ENCODE results near the gene NUDT3. TPM values are rescaled to one million over a fixed set of nuclear protein-coding genes. Genes with fewer than 3 reads are reported as not detected.
A peak's percentile ranks its signal among the peaks of the same experiment; 100 is the strongest.

NUDT3 gene
- polyA plus RNA-seq, 3 donors = 9.3 to 33.3 (median 10.9) TPM

DNA sequence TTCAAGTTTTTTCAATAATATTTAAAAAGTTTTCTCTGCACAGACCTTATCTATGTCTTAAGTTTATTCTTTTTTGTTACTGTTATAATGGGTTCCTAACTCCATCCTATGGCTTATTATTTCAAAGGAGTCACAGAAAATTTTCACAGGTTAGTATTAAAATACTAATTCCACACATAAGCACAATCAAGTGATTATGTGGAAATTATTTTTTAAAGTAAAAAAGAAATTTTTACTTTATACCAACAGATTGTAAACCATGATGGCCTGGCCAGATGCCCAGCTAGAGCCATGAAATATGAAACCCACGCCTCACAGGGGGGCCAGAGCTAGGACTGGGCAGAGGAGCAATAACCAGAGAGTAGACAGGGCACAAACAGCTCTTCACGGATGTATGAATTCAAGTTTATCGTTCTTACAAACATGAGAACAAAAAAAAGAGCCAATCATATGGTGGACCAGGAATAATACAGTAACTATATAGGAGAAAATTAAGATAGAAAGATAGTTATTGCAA is 34.0 kb downstream of the NUDT3 start:
- Histone ChIP-seq H3K27me3 (ENCODE audit: control insufficient read depth in 2 of 2, insufficient read depth in 2 of 2, low read length in 2 of 2) (no peaks in the 10 kb centered on the region), H3K79me2 (ENCODE audit: insufficient read depth, low read length) (peaks cover 99% of the 10 kb centered on the region), H3K9ac (ENCODE audit: insufficient read depth, low read length, poor library complexity, severe bottlenecking) (no peak overlapping the region), H3K9me3 (replicated peaks in 1 of 2; ENCODE audit: control insufficient read depth in 1 of 2, insufficient read depth in 1 of 2, low read length in 2 of 2) (no peaks in the 10 kb centered on the region), H2AFZ (ENCODE audit: insufficient read depth, low read depth, low read length, poor library complexity, severe bottlenecking) (no peak overlapping the region), H3K4me2 (replicated peaks; ENCODE audit: extremely low read depth, low read length, poor library complexity, severe bottlenecking) (no peak overlapping the region), H3K4me3 (replicated peaks in 1 of 3; ENCODE audit: low read depth in 2 of 3, low read length in 3 of 3) (no peak overlapping the region), H3K36me3 (replicated peaks in 1 of 2; ENCODE audit: control insufficient read depth in 1 of 2, insufficient read depth in 2 of 2, low read length in 2 of 2) (no peaks in the 10 kb centered on the region), H4K20me1 (ENCODE audit: insufficient read depth, low read length) (peaks cover 97% of the 10 kb centered on the region), H3K27ac (ENCODE audit: low read depth in 1 of 2, low read length in 2 of 2) (no peak overlapping the region), H3K4me1 (ENCODE audit: control insufficient read depth in 1 of 2, insufficient read depth in 2 of 2, low read length in 2 of 2) (peaks cover 3% of the 10 kb centered on the region in 2 donors)
- H3K27me3 Mint-ChIP-seq (ENCODE audit: low read depth in 3 of 3) = no peaks in the 10 kb centered on the region
- intact Hi-C loops (cut with micrococcal nuclease) = no loop called here
- TF ChIP-seq, protein P1, sequence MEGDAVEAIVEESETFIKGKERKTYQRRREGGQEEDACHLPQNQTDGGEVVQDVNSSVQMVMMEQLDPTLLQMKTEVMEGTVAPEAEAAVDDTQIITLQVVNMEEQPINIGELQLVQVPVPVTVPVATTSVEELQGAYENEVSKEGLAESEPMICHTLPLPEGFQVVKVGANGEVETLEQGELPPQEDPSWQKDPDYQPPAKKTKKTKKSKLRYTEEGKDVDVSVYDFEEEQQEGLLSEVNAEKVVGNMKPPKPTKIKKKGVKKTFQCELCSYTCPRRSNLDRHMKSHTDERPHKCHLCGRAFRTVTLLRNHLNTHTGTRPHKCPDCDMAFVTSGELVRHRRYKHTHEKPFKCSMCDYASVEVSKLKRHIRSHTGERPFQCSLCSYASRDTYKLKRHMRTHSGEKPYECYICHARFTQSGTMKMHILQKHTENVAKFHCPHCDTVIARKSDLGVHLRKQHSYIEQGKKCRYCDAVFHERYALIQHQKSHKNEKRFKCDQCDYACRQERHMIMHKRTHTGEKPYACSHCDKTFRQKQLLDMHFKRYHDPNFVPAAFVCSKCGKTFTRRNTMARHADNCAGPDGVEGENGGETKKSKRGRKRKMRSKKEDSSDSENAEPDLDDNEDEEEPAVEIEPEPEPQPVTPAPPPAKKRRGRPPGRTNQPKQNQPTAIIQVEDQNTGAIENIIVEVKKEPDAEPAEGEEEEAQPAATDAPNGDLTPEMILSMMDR (IDR thresholded peaks at IDR 0.05) = no peak
- no peak overlapping the region for H3K4me3 Mint-ChIP-seq
- DNase-seq = no peak
- H3K36me3 Mint-ChIP-seq = peaks cover under 1 to 7% of the 10 kb centered on the region in 2 donors
- no CpG with 5 or more reads among the region's 3 CpGs for WGBS (ENCODE audit: insufficient coverage)
- peaks cover 24% of the 10 kb centered on the region for H3K4me1 Mint-ChIP-seq
- peak overlapping the region in 2 of 7 donors; percentile 37 to 63 for H3K27ac Mint-ChIP-seq
- no peaks in the 10 kb centered on the region for H3K9me3 Mint-ChIP-seq

DNA sequence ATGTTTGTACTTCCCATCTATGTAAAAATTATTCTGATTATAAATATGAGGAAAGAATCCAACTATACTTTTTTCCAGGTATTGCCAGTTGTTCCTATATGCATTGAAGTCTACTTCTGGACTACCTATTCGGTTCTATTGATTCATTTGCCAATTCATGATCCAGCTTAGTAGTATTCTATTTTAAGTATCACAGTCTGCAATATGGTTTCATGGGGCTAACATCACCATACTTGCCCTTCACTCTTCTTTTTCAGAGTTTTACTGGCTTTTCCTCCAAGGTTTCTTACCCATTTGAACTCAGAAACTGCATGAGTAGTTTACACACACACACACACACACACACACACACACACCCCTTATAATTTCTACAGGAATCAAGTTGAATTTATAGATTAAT is 34.5 kb downstream of the NUDT3 start:
- Mint-ChIP-seq H3K4me1 (peaks cover 23% of the 10 kb centered on the region), H3K27ac (no peak overlapping the region), H3K4me3 (no peak overlapping the region), H3K36me3 (peaks cover 0 to 7% of the 10 kb centered on the region in 2 donors), H3K9me3 (no peaks in the 10 kb centered on the region), H3K27me3 (ENCODE audit: low read depth in 3 of 3) (no peaks in the 10 kb centered on the region)
- Histone ChIP-seq H3K4me1 (ENCODE audit: control insufficient read depth in 1 of 2, insufficient read depth in 2 of 2, low read length in 2 of 2) (peaks cover 0 to 2% of the 10 kb centered on the region in 2 donors), H3K36me3 (replicated peaks in 1 of 2; ENCODE audit: control insufficient read depth in 1 of 2, insufficient read depth in 2 of 2, low read length in 2 of 2) (no peaks in the 10 kb centered on the region), H2AFZ (ENCODE audit: insufficient read depth, low read depth, low read length, poor library complexity, severe bottlenecking) (no peak overlapping the region), H3K9me3 (replicated peaks in 1 of 2; ENCODE audit: control insufficient read depth in 1 of 2, insufficient read depth in 1 of 2, low read length in 2 of 2) (no peaks in the 10 kb centered on the region), H3K79me2 (ENCODE audit: insufficient read depth, low read length) (peaks cover 99% of the 10 kb centered on the region), H3K27ac (ENCODE audit: low read depth in 1 of 2, low read length in 2 of 2) (no peak overlapping the region), H3K4me3 (replicated peaks in 1 of 3; ENCODE audit: low read depth in 2 of 3, low read length in 3 of 3) (no peak overlapping the region), H3K27me3 (ENCODE audit: control insufficient read depth in 2 of 2, insufficient read depth in 2 of 2, low read length in 2 of 2) (no peaks in the 10 kb centered on the region), H3K4me2 (replicated peaks; ENCODE audit: extremely low read depth, low read length, poor library complexity, severe bottlenecking) (no peak overlapping the region), H4K20me1 (ENCODE audit: insufficient read depth, low read length) (peaks cover 97% of the 10 kb centered on the region), H3K9ac (ENCODE audit: insufficient read depth, low read length, poor library complexity, severe bottlenecking) (no peak overlapping the region)
- TF ChIP-seq, protein P1 (IDR thresholded peaks at IDR 0.05) = no peak
- no peak for DNase-seq
- intact Hi-C loops (cut with micrococcal nuclease) = no loop called here
- WGBS (ENCODE audit: insufficient coverage) = no CpG with 5 or more reads among the region's 1 CpG
